ELF-1 (cell line): Measurements from ENCODE around the gene PLEKHO1.
A peak's percentile ranks its signal among the peaks of the same experiment; 100 is the strongest.
"Not testable (repeated sequence)": the region's sequence is repeated elsewhere in the genome, so short reads cannot be mapped to it uniquely, and the experiment has no call there.

Source experiments
- DNase-seq: peaks from one replicate; pipeline ENCODE4 v3.0.0-alpha.2; 2016; ENCODE audit warnings: low read depth, low spot score

The PLEKHO1 gene

DNA sequence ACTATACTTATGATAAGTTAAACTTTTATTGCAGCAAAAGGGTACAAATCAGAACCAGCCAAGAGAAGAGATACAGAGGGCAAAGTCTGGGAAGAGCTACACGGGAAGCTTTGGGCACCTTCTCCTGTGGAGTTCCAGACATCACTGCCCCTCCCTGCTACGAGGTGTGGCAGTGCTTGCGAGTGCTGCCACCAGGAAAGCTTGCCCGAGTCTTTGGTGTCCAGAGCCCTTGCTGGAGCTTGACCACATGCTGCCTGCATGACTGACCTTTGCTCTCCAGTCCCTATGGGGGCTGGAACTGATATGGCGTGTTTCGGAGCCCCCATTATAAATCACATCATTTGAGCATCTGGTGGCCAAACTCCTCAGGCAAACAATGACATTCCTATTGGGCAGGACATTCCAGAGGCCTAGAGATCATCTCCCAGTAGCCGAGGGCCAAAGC lies 23.4 kb downstream of the PLEKHO1 start:
- DNase-seq, result peak; percentile 65

DNA sequence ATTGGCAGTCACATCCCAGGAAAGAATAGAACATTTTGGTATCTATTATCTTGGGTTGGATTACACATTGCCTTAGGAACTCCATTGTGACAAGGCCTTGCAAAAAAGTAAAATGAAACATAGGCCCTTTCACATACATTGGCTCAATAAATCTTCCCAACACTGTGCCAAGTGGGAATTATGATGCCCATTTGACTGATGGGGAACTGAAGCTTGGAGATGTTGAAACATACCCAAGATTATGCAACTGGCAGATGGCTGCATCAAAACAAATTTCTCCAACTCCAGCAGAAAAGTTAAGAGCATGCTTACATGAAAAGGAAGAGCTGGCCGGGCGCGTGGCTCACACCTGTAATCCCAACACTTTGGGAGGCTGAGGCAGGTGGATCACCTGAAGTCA lies 26.9 kb downstream of the PLEKHO1 start:
- DNase-seq, result no peak

- no peak for DNase-seq
Measured at GRCh38 chr1:150178548-150178947, 28.8 kb downstream of the PLEKHO1 start.

DNA sequence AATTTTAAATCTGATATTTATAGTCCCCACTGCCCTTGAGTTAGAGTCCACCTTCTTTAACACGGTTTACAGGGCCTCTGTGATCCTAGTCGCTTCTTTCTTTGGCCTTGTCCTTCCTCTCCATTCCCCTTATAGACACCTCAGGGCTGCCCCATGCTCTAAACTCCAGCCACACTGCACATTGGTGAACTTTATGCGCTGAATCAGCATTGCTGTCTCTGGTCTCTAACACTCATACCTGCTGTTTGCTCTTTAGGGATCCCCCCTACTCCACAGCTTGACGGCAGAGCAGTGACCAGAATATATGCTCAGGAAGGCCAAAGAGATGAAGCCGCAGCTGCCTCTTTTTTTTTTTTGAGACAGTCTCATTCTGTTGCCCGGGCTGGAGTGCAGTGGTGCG lies 30.2 kb downstream of the PLEKHO1 start:
- DNase-seq, result no peak

DNA sequence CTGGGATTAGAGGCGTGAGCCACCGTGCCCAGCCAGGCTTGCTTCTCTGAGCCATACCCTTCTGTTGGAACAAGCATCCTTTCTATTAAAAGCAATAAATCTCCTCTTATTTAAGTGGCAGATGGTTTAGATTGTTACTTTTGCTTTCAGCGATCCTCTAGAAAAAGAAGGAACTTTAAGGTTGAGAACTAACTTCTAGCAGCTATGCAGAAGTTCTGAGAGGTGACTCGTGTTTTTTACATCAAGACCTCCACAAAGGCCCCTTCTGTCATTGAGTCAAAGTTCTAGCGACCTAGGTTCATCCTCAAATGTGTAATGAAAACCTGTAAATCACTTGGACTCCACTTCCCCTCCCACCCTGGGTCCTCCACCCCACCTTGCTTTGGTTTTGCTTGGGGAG lies 30.8 kb downstream of the PLEKHO1 start:
- DNase-seq, result no peak

DNA sequence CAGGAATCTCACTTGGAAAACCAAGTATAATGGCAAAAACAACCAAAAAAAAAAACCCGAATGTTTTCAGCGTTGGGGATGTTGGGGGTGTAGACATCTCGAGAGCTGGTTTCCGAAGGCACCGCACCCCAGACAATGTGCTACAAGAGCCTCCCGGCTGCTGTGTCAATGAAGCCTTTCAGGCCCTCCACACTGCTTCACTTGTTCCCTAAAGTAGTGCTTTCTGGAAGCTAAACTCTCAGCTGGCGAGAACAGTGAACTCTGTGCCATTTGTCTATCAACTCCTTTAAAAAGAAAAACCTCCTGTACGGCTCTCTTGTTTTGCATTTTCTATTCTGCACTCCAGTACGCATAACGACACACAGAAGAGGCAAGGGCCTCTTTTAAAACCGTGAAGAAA lies 32.5 kb downstream of the PLEKHO1 start:
- DNase-seq, result no peak

DNA sequence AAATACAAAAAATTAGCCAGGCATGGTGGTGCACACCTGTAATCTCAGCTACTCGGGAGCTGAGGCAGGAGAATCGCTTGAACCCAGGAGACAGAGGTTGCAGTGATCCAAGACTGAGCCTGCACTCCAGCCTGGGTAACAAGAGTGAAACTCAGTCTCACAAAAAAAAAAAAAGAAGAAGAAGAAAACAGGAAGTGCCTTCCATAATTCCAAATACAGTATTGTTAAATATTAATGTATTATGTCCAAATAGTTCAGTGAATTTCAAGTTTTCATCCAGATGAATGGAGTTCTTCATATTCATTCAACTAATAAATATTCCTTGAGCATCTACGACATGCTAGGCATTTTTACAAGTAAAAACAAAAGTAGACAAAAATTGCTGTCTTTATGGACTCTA lies 33.3 kb downstream of the PLEKHO1 start:
- DNase-seq, result no peak

DNA sequence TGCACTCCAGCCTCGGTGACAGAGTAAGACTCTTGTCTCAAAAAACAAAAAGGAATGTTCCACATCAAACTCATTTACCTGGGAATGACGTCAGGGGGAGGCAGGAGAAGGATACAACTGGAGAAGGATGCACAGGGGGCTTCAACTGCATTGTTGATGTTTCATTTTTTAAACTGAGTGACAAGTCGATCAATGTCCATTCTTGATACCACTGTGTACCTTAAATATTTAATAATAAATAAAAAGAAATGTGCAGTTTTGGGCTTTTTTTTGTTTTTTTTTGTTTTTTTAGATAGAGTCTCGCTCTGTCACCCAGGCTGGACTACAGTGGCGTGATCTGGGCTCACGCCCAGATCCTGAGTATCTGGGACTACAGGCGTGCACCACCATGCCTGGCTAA lies 35.8 kb downstream of the PLEKHO1 start:
- DNase-seq, result no peak

DNA sequence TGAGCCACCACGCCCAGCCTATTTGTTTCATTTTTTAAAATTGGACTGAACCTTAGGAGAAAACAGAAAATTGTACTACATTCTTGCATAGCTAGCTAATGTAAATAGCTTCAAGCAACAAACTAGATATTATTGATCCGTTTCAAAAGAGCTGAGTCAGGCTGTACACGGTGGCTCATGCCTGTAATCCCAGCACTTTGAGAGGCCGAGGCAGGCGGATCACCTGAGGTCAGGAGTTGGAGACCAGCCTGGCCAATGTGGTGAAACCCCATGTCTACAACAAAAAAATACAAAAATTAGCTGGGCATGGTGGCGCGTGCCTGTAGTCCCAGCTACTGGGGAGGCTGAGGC lies 36.7 kb downstream of the PLEKHO1 start:
- DNase-seq, result not testable (repeated sequence)

GRCh38 chr1:150186789-150187559 lies 37.3 kb downstream of the PLEKHO1 start:
- DNase-seq, result peak; percentile 64

GRCh38 chr1:150187560-150187931 lies 37.8 kb downstream of the PLEKHO1 start:
- DNase-seq, result no peak

GRCh38 chr1:150192012-150192411 lies 42.3 kb downstream of the PLEKHO1 start:
- no peak for DNase-seq

GRCh38 chr1:150194381-150195031 lies 44.8 kb downstream of the PLEKHO1 start:
- peak; percentile 61 for DNase-seq

GRCh38 chr1:150196417-150196816 lies 46.7 kb downstream of the PLEKHO1 start:
- no peak for DNase-seq

- no peak for DNase-seq
Measured at GRCh38 chr1:150207281-150207971, 57.7 kb downstream of the PLEKHO1 start.

GRCh38 chr1:150208460-150208859 lies 58.7 kb downstream of the PLEKHO1 start:
- not testable (repeated sequence) for DNase-seq
